B cell (primary cell): ENCODE data around the gene SULT2A1. TPM values are rescaled to one million over a fixed set of nuclear protein-coding genes. Genes with fewer than 3 reads are reported as not detected.

ENCODE experiments used
- ATAC-seq: fragments of 200-7000 bp; cut with Tn5 transposase; one replicate; pipeline ENCODE4 v1.10.0; 2021; ENCODE audit warnings: low read depth, mild to moderate bottlenecking, moderate number of reproducible peaks, moderate library complexity
- CTCF ChIA-PET: fragments of 350-600 bp; sonication (Branson Sonifier 250); formaldehyde crosslinking; loops from one replicate; lab custom pipeline; 2021; ENCODE audit warnings: antibody characterized with exemption, inconsistent platforms; lab: Charles Lee
- POLR2A ChIA-PET: fragments of 350-600 bp; sonication (Branson Sonifier 250); formaldehyde crosslinking; loops from one replicate; lab custom pipeline; 2021; ENCODE audit warnings: antibody characterized with exemption; lab: Charles Lee
- DNase-seq: peaks from one replicate; pipeline ENCODE4 v3.0.0; 2013
- H2AFZ ChIP-seq: 2 replicates; pipeline ENCODE4 v1.6.1; 2012; ENCODE audit warnings: mild to moderate bottlenecking, low read depth, low read length; ENCODE audit not compliant: insufficient read depth, poor library complexity, severe bottlenecking
- H3K27ac ChIP-seq, 2 donors: 1 replicate in 1 of 2; 2 replicates in 1 of 2; pipeline ENCODE4 v1.5.1; 2012 to 2013; ENCODE audit warnings: low read length in 2 of 2, mild to moderate bottlenecking in 2 of 2, moderate library complexity in 1 of 2
- H3K27me3 ChIP-seq, 4 experiments: fragments of 200-600 bp in 1 of 4; sonication (generic) in 1 of 4; replicated peaks in 1 of 4; 1 replicate in 2 of 4; 2 replicates in 2 of 4; pipeline versions ENCODE4 v1.6.1 to v1.7.0; 2013 to 2016; ENCODE audit warnings: low read length in 3 of 4, mild to moderate bottlenecking in 2 of 4, mixed read lengths in 1 of 4, moderate library complexity in 1 of 4; ENCODE audit not compliant: insufficient read depth in 4 of 4, control insufficient read depth in 3 of 4; ENCODE audit errors: control extremely low read depth in 1 of 4
- H3K36me3 ChIP-seq, 2 experiments: replicated peaks in 1 of 2; 1 replicate in 1 of 2; 2 replicates in 1 of 2; pipeline versions ENCODE4 v1.6.1 to v1.7.1; 2013; ENCODE audit warnings: low read length in 1 of 2; ENCODE audit not compliant: insufficient read depth in 2 of 2, control insufficient read depth in 1 of 2; ENCODE audit errors: control extremely low read depth in 1 of 2, extremely low read depth in 1 of 2
- H3K4me1 ChIP-seq, 2 donors: fragments of 200-600 bp in 1 of 2; sonication (generic) in 1 of 2; 1 replicate in 1 of 2; 2 replicates in 1 of 2; pipeline versions ENCODE4 v1.5.1 to v1.6.1; 2013 to 2017; ENCODE audit warnings: low read length in 2 of 2; ENCODE audit not compliant: control insufficient read depth in 2 of 2, insufficient read depth in 2 of 2
- H3K4me2 ChIP-seq: replicated peaks from 2 replicates; pipeline ENCODE3; 2012; ENCODE audit warnings: mild to moderate bottlenecking, low read depth, low read length; ENCODE audit not compliant: poor library complexity, severe bottlenecking
- H3K4me3 ChIP-seq, 5 experiments: fragments of 200-600 bp in 1 of 5; sonication (generic) in 1 of 5; 1 replicate in 3 of 5; 2 replicates in 2 of 5; pipeline versions ENCODE4 v1.5.1 to v1.7.0; 2011 to 2016; ENCODE audit warnings: low read length in 4 of 5, mild to moderate bottlenecking in 4 of 5, low read depth in 2 of 5, control low read depth in 1 of 5, moderate library complexity in 1 of 5; ENCODE audit not compliant: insufficient read depth in 1 of 5; ENCODE audit errors: control extremely low read depth in 1 of 5, extremely low read depth in 1 of 5
- H3K79me2 ChIP-seq: fragments of 200-600 bp; sonication (generic); one replicate; pipeline ENCODE4 v1.6.0; 2016; ENCODE audit warnings: low read length; ENCODE audit not compliant: control insufficient read depth, insufficient read depth
- H3K9ac ChIP-seq: fragments of 200-600 bp; sonication (generic); 2 replicates; pipeline ENCODE4 v1.6.1; 2017; ENCODE audit warnings: mild to moderate bottlenecking, low read length, moderate library complexity
- H3K9me3 ChIP-seq, 3 donors: one replicate each; pipeline versions ENCODE4 v1.6.1 to v1.7.1; 2013; ENCODE audit warnings: low read length in 2 of 3; ENCODE audit not compliant: control insufficient read depth in 2 of 3, insufficient read depth in 1 of 3; ENCODE audit errors: control extremely low read depth in 1 of 3
- H4K20me1 ChIP-seq: 2 replicates; pipeline ENCODE4 v1.6.0; 2012; ENCODE audit warnings: mild to moderate bottlenecking, low read length; ENCODE audit not compliant: insufficient read depth, control insufficient read depth, poor library complexity, severe bottlenecking
- H3K27ac Mint-ChIP-seq: one replicate; pipeline ENCODE4 v1.8.0; 2021; ENCODE audit warnings: mixed read lengths
- H3K27me3 Mint-ChIP-seq: one replicate; pipeline ENCODE4 v1.8.0; 2021; ENCODE audit warnings: mixed read lengths
- H3K4me1 Mint-ChIP-seq: one replicate; pipeline ENCODE4 v1.8.0; 2021; ENCODE audit warnings: mixed read lengths
- H3K4me3 Mint-ChIP-seq: one replicate; pipeline ENCODE4 v1.8.0; 2021; ENCODE audit warnings: mixed read lengths
- H3K9me3 Mint-ChIP-seq: one replicate; pipeline ENCODE4 v1.8.0; 2022; ENCODE audit warnings: mixed read lengths; ENCODE audit not compliant: insufficient read depth
- EZH2 ChIP-seq: IDR thresholded peaks from 2 replicates; pipeline ENCODE4 v1.6.1; 2012; ENCODE audit warnings: borderline replicate concordance, low read depth, mild to moderate bottlenecking, moderate library complexity, low read length; ENCODE audit not compliant: insufficient read depth, poor library complexity, severe bottlenecking
- WGBS: methylation state at CpG from one replicate; pipeline ENCODE4 v1.1.5; 2013; ENCODE audit warnings: missing lambda C conversion rate; ENCODE audit not compliant: insufficient coverage; 5-methylcytosine and 5-hydroxymethylcytosine counted together
- intact Hi-C: fragments of 100-400 bp; cut with micrococcal nuclease; formaldehyde crosslinking; loops from one replicate; pipeline ENCODE4 v1.10.0; 2022
- polyA plus RNA-seq: library from polyadenylated mRNA; depleted of rRNA; stranded (reverse); fragments of >200 nt; gene quantifications from 2 replicates; pipeline ENCODE4 v1.2.3, GENCODE V29; 2012
- total RNA-seq, 2 donors: library from RNA; stranded (reverse); fragments of 120-200 nt in 1 of 2; gene quantifications; 1 replicate in 1 of 2; 2 replicates in 1 of 2; pipeline versions ENCODE4 v1.2.3 to v1.2.4, GENCODE V29; 2013 to 2022
- TF ChIP-seq, protein P1 (sequence below): fragments of 200-600 bp; IDR thresholded peaks from one replicate; pipeline ENCODE4 v1.8.0; 2022; ENCODE audit warnings: antibody characterized with exemption, mild to moderate bottlenecking

SULT2A1 gene
- total and polyA plus RNA-seq, 2 donors (not counting 1 experiment from before 2014, with no cell fraction given) = not detected

DNA sequence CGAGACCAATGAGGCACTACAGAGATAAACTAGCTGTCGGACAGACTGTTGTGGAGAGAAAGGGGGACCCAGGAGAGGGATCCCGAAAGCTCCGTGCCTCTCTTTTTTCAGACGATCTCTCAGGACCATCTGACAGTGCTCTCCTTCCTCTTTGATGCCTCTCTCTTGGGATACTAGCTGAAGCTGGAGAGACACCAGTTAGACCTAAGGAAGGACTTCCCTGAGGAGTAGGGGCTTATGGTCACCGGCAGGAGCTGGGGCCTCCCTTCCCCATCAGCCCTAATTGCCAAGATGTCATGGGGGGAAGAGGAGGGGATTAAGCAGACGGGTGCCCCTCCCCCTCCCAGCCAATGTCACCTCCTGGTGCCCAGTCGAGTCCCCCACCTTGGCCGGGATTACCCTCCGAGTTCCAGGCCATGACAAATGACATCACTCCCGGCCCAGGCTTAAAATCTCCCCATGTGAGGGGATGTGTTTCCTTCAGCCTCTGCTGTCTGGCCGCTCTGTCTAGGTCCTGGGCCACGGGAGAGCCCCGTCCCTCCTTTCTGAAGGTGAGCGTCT lies 64.6 kb downstream of the SULT2A1 start, which contains the start of gene CRX:
TSS of gene CRX (plus strand) at position 478 of the 561 bp plus-strand sequence. CDS start 12,507 bp downstream, outside the sequence.
- ChIA-PET POLR2A (no interaction called here), CTCF (interaction anchor here (1.0 kb wide), 1 partner anchor 48 kb away, joined by 3 read pairs; no protein-coding TSS in a partner anchor)
- H3K79me2 ChIP-seq = no peaks in the 10 kb centered on the region
- H2AFZ ChIP-seq = no peak within 1 kb of the TSS
- 71% methylated on average over 7 of the region's 15 CpGs for WGBS
- no peaks in the 10 kb centered on the region for H4K20me1 ChIP-seq
- no peak for ATAC-seq
- H3K4me1 Mint-ChIP-seq = peaks cover 4% of the 10 kb centered on the region
- no peaks in the 10 kb centered on the region for H3K36me3 ChIP-seq
- H3K27me3 ChIP-seq = peaks cover 0 to 26% (median 4%) of the 10 kb centered on the region in 4 experiments
- no peak within 1 kb of the TSS for H3K4me2 ChIP-seq
- DNase-seq = no peak
- no peak for TF ChIP-seq EZH2
- TF ChIP-seq, protein P1, sequence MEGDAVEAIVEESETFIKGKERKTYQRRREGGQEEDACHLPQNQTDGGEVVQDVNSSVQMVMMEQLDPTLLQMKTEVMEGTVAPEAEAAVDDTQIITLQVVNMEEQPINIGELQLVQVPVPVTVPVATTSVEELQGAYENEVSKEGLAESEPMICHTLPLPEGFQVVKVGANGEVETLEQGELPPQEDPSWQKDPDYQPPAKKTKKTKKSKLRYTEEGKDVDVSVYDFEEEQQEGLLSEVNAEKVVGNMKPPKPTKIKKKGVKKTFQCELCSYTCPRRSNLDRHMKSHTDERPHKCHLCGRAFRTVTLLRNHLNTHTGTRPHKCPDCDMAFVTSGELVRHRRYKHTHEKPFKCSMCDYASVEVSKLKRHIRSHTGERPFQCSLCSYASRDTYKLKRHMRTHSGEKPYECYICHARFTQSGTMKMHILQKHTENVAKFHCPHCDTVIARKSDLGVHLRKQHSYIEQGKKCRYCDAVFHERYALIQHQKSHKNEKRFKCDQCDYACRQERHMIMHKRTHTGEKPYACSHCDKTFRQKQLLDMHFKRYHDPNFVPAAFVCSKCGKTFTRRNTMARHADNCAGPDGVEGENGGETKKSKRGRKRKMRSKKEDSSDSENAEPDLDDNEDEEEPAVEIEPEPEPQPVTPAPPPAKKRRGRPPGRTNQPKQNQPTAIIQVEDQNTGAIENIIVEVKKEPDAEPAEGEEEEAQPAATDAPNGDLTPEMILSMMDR = no peak
- H3K27ac Mint-ChIP-seq = no peak within 1 kb of the TSS
- intact Hi-C loops = no loop called here
- H3K27me3 Mint-ChIP-seq = peaks cover 43% of the 10 kb centered on the region
- no peak within 1 kb of the TSS for H3K4me3 Mint-ChIP-seq
- no peak within 1 kb of the TSS for H3K4me3 ChIP-seq
- no peaks in the 10 kb centered on the region for H3K9me3 ChIP-seq
- H3K9me3 Mint-ChIP-seq = no peaks in the 10 kb centered on the region
- H3K4me1 ChIP-seq = peaks cover 8 to 10% of the 10 kb centered on the region in 2 donors
- H3K27ac ChIP-seq = no peak within 1 kb of the TSS
- H3K9ac ChIP-seq = no peak within 1 kb of the TSS

Other genes with a start within 250 kb of the SULT2A1 start
- not detected in 2 replicates for gene EHD2, start 172.9 kb downstream of the SULT2A1 start, total RNA-seq
- gene EHD2, start 172.9 kb downstream of the SULT2A1 start, polyA plus RNA-seq = not detected in 2 replicates
- gene NOP53, start 140.8 kb downstream of the SULT2A1 start, total RNA-seq = 921 and 978 TPM in 2 replicates
- 526 and 634 TPM in 2 replicates for gene NOP53, start 140.8 kb downstream of the SULT2A1 start, polyA plus RNA-seq
- gene SELENOW, start 107.6 kb downstream of the SULT2A1 start, total RNA-seq = 46.3 and 47.7 TPM in 2 replicates
- gene SELENOW, start 107.6 kb downstream of the SULT2A1 start, polyA plus RNA-seq = 56.4 and 73.7 TPM in 2 replicates
- not detected in 2 replicates for gene TPRX1, start 81.8 kb downstream of the SULT2A1 start, total RNA-seq
- gene TPRX1, start 81.8 kb downstream of the SULT2A1 start, polyA plus RNA-seq = not detected in 2 replicates
- gene CRX, start 64.4 kb downstream of the SULT2A1 start, total RNA-seq = 0.07 TPM in 1 of 2 replicates, not detected in the other
- gene CRX, start 64.4 kb downstream of the SULT2A1 start, polyA plus RNA-seq = not detected in 2 replicates
- gene TPRX2, start 27.1 kb downstream of the SULT2A1 start, total RNA-seq = not detected in 2 replicates
- gene TPRX2, start 27.1 kb downstream of the SULT2A1 start, polyA plus RNA-seq = not detected in 2 replicates
- gene BSPH1, start 105.9 kb upstream of the SULT2A1 start, total RNA-seq = not detected in 2 replicates
- not detected in 2 replicates for gene BSPH1, start 105.9 kb upstream of the SULT2A1 start, polyA plus RNA-seq
- gene ELSPBP1, start 108.3 kb upstream of the SULT2A1 start, total RNA-seq = not detected in 2 replicates
- gene ELSPBP1, start 108.3 kb upstream of the SULT2A1 start, polyA plus RNA-seq = not detected in 2 replicates
- gene CABP5, start 157.8 kb upstream of the SULT2A1 start, total RNA-seq = not detected in 2 replicates
- 0.20 TPM in 1 of 2 replicates, not detected in the other for gene CABP5, start 157.8 kb upstream of the SULT2A1 start, polyA plus RNA-seq
- gene PLA2G4C, start 224.5 kb upstream of the SULT2A1 start, total RNA-seq = 12.3 and 17.4 TPM in 2 replicates
- 11.1 and 53.0 TPM in 2 replicates for gene PLA2G4C, start 224.5 kb upstream of the SULT2A1 start, polyA plus RNA-seq